ENCODE results near the gene CDH15. TPM values are rescaled to one million over a fixed set of nuclear protein-coding genes. Genes with fewer than 3 reads are reported as not detected.
A peak's percentile ranks its signal among the peaks of the same experiment; 100 is the strongest.

The CDH15 gene
- total and polyA plus RNA-seq, 2 of the 13 experiments (the other 11 are each of a cell fraction or from before 2014, with no cell fraction given): 0.74 to 2.2 TPM

DNA sequence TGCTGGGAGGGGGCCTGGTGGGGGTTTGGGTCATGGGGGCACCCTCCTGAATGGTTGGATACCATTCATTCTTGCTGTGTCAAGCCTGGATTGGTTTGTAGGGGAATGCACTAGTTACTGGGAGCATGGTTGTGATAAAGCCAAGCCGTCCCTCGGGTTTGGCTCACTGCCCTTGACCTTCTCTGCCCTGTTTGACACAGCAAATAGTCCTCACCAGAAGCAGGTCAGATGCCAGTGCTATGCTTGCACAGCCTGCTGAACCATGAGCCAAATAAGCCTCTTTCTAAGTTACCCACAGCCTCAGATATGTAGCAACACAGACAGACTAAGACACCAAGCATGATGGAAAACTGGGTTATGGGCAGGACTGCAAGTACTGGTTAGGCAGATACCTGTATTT is 60.6 kb downstream of the CDH15 start (continued):
- TF ChIP-seq, protein P1, sequence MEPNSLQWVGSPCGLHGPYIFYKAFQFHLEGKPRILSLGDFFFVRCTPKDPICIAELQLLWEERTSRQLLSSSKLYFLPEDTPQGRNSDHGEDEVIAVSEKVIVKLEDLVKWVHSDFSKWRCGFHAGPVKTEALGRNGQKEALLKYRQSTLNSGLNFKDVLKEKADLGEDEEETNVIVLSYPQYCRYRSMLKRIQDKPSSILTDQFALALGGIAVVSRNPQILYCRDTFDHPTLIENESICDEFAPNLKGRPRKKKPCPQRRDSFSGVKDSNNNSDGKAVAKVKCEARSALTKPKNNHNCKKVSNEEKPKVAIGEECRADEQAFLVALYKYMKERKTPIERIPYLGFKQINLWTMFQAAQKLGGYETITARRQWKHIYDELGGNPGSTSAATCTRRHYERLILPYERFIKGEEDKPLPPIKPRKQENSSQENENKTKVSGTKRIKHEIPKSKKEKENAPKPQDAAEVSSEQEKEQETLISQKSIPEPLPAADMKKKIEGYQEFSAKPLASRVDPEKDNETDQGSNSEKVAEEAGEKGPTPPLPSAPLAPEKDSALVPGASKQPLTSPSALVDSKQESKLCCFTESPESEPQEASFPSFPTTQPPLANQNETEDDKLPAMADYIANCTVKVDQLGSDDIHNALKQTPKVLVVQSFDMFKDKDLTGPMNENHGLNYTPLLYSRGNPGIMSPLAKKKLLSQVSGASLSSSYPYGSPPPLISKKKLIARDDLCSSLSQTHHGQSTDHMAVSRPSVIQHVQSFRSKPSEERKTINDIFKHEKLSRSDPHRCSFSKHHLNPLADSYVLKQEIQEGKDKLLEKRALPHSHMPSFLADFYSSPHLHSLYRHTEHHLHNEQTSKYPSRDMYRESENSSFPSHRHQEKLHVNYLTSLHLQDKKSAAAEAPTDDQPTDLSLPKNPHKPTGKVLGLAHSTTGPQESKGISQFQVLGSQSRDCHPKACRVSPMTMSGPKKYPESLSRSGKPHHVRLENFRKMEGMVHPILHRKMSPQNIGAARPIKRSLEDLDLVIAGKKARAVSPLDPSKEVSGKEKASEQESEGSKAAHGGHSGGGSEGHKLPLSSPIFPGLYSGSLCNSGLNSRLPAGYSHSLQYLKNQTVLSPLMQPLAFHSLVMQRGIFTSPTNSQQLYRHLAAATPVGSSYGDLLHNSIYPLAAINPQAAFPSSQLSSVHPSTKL (CRISPR knock-in tag; IDR thresholded peaks at IDR 0.05): peak; percentile 86
- 0 out of 2 replicates have a peak, but pooled peaks have one; percentile 37 for TF ChIP-seq ZFP1 (CRISPR knock-in tag; IDR thresholded peaks at IDR 0.05)
- peak; percentile 80 for TF ChIP-seq ZMYM4 (CRISPR knock-in tag; IDR thresholded peaks at IDR 0.05)
- no peak for TF ChIP-seq GTF3A (CRISPR knock-in tag; conservative IDR thresholded peaks at IDR 0.05)
- TF ChIP-seq, protein P2, sequence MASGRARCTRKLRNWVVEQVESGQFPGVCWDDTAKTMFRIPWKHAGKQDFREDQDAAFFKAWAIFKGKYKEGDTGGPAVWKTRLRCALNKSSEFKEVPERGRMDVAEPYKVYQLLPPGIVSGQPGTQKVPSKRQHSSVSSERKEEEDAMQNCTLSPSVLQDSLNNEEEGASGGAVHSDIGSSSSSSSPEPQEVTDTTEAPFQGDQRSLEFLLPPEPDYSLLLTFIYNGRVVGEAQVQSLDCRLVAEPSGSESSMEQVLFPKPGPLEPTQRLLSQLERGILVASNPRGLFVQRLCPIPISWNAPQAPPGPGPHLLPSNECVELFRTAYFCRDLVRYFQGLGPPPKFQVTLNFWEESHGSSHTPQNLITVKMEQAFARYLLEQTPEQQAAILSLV (CRISPR knock-in tag; IDR thresholded peaks at IDR 0.05; ENCODE audit: borderline replicate concordance): no peak
- TF ChIP-seq NFYB (CRISPR knock-in tag; IDR thresholded peaks at IDR 0.05): no peak
- TF ChIP-seq, protein P3, sequence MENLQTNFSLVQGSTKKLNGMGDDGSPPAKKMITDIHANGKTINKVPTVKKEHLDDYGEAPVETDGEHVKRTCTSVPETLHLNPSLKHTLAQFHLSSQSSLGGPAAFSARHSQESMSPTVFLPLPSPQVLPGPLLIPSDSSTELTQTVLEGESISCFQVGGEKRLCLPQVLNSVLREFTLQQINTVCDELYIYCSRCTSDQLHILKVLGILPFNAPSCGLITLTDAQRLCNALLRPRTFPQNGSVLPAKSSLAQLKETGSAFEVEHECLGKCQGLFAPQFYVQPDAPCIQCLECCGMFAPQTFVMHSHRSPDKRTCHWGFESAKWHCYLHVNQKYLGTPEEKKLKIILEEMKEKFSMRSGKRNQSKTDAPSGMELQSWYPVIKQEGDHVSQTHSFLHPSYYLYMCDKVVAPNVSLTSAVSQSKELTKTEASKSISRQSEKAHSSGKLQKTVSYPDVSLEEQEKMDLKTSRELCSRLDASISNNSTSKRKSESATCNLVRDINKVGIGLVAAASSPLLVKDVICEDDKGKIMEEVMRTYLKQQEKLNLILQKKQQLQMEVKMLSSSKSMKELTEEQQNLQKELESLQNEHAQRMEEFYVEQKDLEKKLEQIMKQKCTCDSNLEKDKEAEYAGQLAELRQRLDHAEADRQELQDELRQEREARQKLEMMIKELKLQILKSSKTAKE (CRISPR knock-in tag; IDR thresholded peaks at IDR 0.05; ENCODE audit: borderline replicate concordance): peak; percentile 63; the same call in 1 of the 2 replicates
- no peak for TF ChIP-seq ATAD3A (CRISPR knock-in tag; IDR thresholded peaks at IDR 0.05)
- TF ChIP-seq, protein P4, sequence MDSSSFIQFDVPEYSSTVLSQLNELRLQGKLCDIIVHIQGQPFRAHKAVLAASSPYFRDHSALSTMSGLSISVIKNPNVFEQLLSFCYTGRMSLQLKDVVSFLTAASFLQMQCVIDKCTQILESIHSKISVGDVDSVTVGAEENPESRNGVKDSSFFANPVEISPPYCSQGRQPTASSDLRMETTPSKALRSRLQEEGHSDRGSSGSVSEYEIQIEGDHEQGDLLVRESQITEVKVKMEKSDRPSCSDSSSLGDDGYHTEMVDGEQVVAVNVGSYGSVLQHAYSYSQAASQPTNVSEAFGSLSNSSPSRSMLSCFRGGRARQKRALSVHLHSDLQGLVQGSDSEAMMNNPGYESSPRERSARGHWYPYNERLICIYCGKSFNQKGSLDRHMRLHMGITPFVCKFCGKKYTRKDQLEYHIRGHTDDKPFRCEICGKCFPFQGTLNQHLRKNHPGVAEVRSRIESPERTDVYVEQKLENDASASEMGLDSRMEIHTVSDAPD (CRISPR knock-in tag; IDR thresholded peaks at IDR 0.05): peak; percentile 98; the same call in 1 of the 2 replicates
- TF ChIP-seq, protein P5, sequence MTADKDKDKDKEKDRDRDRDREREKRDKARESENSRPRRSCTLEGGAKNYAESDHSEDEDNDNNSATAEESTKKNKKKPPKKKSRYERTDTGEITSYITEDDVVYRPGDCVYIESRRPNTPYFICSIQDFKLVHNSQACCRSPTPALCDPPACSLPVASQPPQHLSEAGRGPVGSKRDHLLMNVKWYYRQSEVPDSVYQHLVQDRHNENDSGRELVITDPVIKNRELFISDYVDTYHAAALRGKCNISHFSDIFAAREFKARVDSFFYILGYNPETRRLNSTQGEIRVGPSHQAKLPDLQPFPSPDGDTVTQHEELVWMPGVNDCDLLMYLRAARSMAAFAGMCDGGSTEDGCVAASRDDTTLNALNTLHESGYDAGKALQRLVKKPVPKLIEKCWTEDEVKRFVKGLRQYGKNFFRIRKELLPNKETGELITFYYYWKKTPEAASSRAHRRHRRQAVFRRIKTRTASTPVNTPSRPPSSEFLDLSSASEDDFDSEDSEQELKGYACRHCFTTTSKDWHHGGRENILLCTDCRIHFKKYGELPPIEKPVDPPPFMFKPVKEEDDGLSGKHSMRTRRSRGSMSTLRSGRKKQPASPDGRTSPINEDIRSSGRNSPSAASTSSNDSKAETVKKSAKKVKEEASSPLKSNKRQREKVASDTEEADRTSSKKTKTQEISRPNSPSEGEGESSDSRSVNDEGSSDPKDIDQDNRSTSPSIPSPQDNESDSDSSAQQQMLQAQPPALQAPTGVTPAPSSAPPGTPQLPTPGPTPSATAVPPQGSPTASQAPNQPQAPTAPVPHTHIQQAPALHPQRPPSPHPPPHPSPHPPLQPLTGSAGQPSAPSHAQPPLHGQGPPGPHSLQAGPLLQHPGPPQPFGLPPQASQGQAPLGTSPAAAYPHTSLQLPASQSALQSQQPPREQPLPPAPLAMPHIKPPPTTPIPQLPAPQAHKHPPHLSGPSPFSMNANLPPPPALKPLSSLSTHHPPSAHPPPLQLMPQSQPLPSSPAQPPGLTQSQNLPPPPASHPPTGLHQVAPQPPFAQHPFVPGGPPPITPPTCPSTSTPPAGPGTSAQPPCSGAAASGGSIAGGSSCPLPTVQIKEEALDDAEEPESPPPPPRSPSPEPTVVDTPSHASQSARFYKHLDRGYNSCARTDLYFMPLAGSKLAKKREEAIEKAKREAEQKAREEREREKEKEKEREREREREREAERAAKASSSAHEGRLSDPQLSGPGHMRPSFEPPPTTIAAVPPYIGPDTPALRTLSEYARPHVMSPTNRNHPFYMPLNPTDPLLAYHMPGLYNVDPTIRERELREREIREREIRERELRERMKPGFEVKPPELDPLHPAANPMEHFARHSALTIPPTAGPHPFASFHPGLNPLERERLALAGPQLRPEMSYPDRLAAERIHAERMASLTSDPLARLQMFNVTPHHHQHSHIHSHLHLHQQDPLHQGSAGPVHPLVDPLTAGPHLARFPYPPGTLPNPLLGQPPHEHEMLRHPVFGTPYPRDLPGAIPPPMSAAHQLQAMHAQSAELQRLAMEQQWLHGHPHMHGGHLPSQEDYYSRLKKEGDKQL (CRISPR knock-in tag; IDR thresholded peaks at IDR 0.05; ENCODE audit: low read depth): peak; percentile 65; the same call in 1 of the 2 replicates
- TF ChIP-seq, protein P6, sequence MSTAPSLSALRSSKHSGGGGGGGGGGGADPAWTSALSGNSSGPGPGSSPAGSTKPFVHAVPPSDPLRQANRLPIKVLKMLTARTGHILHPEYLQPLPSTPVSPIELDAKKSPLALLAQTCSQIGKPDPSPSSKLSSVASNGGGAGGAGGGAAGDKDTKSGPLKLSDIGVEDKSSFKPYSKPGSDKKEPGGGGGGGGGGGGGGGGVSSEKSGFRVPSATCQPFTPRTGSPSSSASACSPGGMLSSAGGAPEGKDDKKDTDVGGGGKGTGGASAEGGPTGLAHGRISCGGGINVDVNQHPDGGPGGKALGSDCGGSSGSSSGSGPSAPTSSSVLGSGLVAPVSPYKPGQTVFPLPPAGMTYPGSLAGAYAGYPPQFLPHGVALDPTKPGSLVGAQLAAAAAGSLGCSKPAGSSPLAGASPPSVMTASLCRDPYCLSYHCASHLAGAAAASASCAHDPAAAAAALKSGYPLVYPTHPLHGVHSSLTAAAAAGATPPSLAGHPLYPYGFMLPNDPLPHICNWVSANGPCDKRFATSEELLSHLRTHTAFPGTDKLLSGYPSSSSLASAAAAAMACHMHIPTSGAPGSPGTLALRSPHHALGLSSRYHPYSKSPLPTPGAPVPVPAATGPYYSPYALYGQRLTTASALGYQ (CRISPR knock-in tag; IDR thresholded peaks at IDR 0.05): no peak
- no peak for TF ChIP-seq ZNF3 (CRISPR knock-in tag; IDR thresholded peaks at IDR 0.05)
- no peak for TF ChIP-seq ZFP36 (IDR thresholded peaks at IDR 0.05; ENCODE audit: borderline replicate concordance, low read depth, low read length, partially characterized antibody)
- peak; percentile 94 for TF ChIP-seq ZNF331 (CRISPR knock-in tag; IDR thresholded peaks at IDR 0.05)
